Panc1 (cell line): ENCODE measurements around the gene PXMP2.

Source experiments
- TCF7L2 ChIP-seq: IDR thresholded peaks from 2 replicates; pipeline ENCODE4 v1.6.1; 2011; ENCODE audit warnings: mild to moderate bottlenecking, low read depth, low read length, inconsistent platforms
- TF ChIP-seq, protein P1 (sequence below): fragments of 450-650 bp; IDR thresholded peaks from 2 replicates; pipeline ENCODE4 v1.5.1; 2017; ENCODE audit warnings: mild to moderate bottlenecking

DNA sequence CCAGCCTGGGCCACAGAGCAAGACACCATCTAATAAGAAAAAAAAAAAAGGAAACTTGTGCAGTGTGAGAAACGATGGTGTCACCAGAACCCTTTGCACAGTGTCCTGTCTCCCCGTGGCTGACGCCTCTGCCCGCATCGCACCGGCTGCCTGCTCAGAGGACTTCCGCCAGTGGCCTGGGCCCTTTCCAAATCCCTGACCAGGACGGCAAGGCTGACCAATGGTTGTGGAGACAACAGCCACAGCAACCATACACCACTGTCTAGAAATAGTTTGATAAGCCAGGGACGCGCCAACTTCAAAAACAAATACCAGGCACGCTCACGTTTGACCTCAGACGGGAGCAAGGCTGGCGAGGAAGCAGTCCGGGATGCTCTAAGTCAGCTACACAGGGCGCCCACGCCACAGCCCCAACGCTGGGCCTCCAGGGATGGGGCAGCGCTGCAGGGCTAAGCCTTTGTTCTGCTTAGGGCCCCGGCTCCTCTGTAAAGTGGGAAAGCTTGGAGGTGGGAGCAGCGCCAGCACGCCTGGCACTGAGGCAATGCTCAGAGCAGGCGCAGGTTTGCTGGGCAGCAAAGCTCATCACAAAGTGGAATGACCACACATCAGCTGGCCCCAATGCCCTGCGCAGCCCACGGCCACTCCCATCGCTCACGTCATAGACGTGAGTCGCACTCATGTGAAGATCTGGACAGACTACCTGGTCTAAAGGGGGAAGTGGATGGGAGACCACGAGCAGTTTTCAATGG lies 35.8 kb downstream of the PXMP2 start:
- 0 out of 2 replicates have a peak, but pooled peaks have one; percentile 28 for TF ChIP-seq TCF7L2
- TF ChIP-seq, protein P1, sequence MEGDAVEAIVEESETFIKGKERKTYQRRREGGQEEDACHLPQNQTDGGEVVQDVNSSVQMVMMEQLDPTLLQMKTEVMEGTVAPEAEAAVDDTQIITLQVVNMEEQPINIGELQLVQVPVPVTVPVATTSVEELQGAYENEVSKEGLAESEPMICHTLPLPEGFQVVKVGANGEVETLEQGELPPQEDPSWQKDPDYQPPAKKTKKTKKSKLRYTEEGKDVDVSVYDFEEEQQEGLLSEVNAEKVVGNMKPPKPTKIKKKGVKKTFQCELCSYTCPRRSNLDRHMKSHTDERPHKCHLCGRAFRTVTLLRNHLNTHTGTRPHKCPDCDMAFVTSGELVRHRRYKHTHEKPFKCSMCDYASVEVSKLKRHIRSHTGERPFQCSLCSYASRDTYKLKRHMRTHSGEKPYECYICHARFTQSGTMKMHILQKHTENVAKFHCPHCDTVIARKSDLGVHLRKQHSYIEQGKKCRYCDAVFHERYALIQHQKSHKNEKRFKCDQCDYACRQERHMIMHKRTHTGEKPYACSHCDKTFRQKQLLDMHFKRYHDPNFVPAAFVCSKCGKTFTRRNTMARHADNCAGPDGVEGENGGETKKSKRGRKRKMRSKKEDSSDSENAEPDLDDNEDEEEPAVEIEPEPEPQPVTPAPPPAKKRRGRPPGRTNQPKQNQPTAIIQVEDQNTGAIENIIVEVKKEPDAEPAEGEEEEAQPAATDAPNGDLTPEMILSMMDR: no peak
